SHP77 treated with DMSO at 0.1 percent for 48 hours (cell line): ENCODE results near the gene MYO5B.

Source experiments
- DNase-seq: peaks from one replicate; lab custom pipeline; 2025; lab: John Stamatoyannopoulos, UW

The MYO5B gene

GRCh38 chr18:50011813-50012435 is 183.0 kb downstream of the MYO5B start:
- DNase-seq = no peak

- DNase-seq = peak; percentile 2
Observed at GRCh38 chr18:50009773-50010335, 185.1 kb downstream of the MYO5B start.

GRCh38 chr18:50008306-50008705 is 186.6 kb downstream of the MYO5B start:
- DNase-seq = no peak

- no peak for DNase-seq
Observed at GRCh38 chr18:50006470-50007046, 188.4 kb downstream of the MYO5B start.

- DNase-seq = no peak
Observed at GRCh38 chr18:50004013-50004412, 190.9 kb downstream of the MYO5B start.

- DNase-seq = no peak
Observed at GRCh38 chr18:50002781-50003180, 192.2 kb downstream of the MYO5B start.

GRCh38 chr18:50000227-50000626 is 194.7 kb downstream of the MYO5B start:
- no peak for DNase-seq

GRCh38 chr18:49999128-49999527 is 195.8 kb downstream of the MYO5B start:
- DNase-seq = no peak

- DNase-seq = no peak
Observed at GRCh38 chr18:49997558-49997957, 197.4 kb downstream of the MYO5B start.

- DNase-seq = no peak
Observed at GRCh38 chr18:49994410-49994809, 200.5 kb downstream of the MYO5B start.

GRCh38 chr18:49993299-49993698 is 201.6 kb downstream of the MYO5B start:
- DNase-seq = no peak

- no peak for DNase-seq
Observed at GRCh38 chr18:49988733-49989132, 206.2 kb downstream of the MYO5B start.

GRCh38 chr18:49988101-49988500 is 206.8 kb downstream of the MYO5B start:
- no peak for DNase-seq

GRCh38 chr18:49985236-49985635 is 209.7 kb downstream of the MYO5B start:
- no peak for DNase-seq

GRCh38 chr18:49980896-49981295 is 214.1 kb downstream of the MYO5B start:
- no peak for DNase-seq

- DNase-seq = no peak
Observed at GRCh38 chr18:49976795-49977560, 218.0 kb downstream of the MYO5B start.

- DNase-seq = no peak
Observed at GRCh38 chr18:49976001-49976400, 218.9 kb downstream of the MYO5B start.

- no peak for DNase-seq
Observed at GRCh38 chr18:49974079-49974478, 220.9 kb downstream of the MYO5B start.

GRCh38 chr18:49973592-49973991 is 221.4 kb downstream of the MYO5B start:
- no peak for DNase-seq

GRCh38 chr18:49972535-49972934 is 222.4 kb downstream of the MYO5B start:
- DNase-seq = no peak

- DNase-seq = no peak
Observed at GRCh38 chr18:49971462-49971861, 223.5 kb downstream of the MYO5B start.

- no peak for DNase-seq
Observed at GRCh38 chr18:49970319-49970718, 224.6 kb downstream of the MYO5B start.
